ENCODE data around the gene PPTC7.
"Not testable (repeated sequence)": the region's sequence is repeated elsewhere in the genome, so short reads cannot be mapped to it uniquely, and the experiment has no call there.

Gene PPTC7, protein sequence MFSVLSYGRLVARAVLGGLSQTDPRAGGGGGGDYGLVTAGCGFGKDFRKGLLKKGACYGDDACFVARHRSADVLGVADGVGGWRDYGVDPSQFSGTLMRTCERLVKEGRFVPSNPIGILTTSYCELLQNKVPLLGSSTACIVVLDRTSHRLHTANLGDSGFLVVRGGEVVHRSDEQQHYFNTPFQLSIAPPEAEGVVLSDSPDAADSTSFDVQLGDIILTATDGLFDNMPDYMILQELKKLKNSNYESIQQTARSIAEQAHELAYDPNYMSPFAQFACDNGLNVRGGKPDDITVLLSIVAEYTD

DNA sequence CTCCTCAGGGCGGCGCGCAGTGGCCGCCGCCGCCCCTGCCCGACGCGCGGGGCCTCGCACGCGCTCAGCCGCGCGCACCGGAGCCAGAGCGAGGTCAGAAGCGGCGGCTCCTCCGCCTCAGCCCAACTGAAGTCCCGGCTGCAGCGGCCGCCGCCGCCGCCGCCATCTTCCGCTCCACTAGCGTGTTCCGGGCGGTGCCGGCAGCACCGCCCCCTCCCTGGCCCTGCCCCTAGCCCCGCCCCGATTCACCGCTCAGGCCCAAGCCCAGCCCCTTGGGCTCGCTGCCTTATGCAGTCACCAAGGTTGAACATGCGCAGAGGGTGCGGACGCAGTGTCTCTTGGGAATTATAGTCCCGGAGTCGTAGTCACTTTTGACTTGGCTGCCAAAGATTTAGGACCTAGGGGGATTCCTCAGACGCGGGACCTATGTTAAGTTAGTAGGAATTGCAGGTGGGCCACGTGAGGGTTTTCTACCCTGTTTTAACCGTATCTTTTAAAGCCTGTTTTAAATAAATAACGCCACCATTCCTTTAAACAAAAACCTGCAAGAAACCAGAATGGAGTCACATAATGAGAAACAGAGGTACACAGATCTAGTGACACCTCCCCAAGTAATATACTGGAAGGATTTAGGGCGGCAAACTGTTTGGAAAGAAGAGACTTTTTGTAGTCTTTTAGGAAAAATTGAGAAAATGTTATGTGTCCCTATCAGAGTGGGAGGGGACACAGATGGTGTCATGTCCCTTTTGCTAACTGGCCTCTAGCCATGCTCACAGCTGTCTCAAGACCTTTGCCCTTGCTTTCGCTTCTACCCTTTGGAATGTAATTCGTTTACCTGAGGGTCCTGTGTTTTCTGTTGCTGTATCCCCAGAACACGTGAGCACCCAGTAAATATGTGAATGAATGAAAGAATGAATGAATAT, at the start of gene PPTC7:
Gene PPTC7 (minus strand): TSS at position 182 of the 923 bp plus-strand sequence. CDS start 287 bp downstream, outside the sequence.
- DNase-seq (ENCODE audit: low spot score) = peak; percentile 89

DNA sequence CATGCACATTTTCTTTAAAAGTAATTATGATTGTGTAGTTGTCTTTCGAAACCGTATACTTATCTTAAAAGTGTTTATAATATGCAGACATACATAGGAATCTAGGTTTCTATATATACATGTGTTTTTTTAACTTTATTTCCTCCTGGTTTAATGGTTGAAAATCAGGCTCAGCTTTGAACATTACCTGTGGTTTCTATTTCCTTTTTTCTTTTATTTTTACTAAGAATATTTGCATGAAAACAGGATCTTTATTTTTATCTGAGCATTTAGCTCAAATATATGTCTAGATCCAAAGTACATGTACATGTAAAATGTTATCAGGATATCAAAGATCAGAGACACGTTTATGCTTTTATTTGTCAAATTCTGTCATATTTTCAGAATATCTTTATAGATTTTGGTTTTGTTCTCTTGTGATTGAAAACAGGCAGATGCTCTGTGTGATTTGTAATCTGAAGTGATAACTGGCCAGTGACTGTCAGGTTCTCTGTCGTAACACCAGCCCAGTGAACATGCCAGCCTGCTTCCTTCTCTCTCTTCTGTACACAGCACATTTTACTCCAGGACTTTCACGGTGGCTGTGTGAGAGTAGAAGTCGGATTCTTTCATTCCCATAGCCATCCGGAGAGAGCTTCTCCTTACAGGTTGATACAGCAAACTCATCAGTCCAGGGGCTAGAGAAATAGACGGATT, 44.5 kb upstream of the PPTC7 start:
- no peak for DNase-seq (ENCODE audit: low spot score)

DNA sequence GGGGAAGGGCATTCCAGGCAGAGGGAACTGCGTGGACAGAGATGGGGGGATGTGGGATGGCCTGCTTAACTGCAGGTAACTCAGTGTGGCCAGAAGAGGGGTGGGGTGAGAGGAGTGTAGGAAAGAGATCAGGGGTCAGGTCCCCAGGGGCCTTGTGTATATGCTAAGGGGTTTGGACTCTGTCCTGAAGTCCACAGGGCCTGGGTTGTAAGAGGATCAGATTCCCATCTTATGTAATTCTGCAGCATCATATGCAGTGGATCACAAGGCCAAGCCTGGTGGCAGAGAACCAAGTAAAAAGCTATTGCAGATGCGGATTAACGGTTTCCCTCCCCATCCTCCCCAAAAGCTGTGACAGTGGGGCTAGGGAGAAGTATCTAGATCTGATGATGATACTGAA, 39.5 kb upstream of the PPTC7 start:
- no peak for DNase-seq (ENCODE audit: low spot score)

DNA sequence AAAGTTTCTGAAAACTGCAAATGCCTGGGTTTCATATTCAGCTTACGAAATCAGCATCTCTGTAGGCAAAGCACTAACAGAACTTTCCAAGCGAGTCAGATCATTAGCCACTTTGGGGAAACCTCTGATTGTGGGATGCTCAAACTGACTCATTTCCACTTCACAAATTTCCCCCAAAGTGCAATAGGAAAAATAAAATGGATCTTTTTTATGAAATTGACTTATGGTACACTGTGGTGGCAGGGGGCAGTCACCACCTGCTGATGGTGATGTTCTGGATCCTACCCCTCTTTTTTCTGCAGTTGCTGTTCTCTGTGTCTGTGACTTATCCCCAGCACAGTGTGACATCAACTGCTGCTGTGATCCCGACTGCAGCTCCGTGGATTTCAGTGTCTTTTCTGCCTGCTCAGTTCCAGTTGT, 36.4 kb upstream of the PPTC7 start:
- no peak for DNase-seq (ENCODE audit: low spot score)

DNA sequence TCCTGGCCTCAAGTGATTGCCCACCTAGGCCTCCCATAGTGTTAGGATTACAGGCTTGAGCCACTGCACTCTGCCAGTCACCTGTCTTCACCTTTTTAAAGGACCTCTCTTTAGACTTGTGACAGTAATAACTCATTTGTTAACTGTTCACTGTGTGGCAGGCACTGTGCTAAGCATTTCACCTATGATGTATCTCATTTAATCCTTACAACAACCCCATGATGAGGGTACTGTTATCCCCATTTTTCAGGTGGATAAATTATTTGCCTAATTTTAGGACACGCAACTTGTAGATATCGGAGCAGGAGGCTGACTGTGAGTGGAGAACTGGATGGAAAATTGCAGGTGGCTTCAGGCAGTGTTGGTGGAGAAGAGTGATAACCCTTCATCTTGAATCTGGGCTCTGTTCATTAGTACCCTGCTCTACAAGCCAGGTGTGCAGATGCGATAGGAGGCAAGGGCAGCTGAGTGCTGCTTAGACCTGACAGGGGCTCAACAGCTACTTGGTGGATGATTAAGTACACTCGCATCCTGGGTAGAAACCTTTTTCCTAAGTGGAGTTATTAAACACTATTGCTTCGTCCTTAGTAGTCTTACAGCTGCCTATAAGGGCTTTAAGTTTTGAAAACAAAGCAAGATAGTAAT, 33.5 kb upstream of the PPTC7 start:
- DNase-seq (ENCODE audit: low spot score) = no peak

DNA sequence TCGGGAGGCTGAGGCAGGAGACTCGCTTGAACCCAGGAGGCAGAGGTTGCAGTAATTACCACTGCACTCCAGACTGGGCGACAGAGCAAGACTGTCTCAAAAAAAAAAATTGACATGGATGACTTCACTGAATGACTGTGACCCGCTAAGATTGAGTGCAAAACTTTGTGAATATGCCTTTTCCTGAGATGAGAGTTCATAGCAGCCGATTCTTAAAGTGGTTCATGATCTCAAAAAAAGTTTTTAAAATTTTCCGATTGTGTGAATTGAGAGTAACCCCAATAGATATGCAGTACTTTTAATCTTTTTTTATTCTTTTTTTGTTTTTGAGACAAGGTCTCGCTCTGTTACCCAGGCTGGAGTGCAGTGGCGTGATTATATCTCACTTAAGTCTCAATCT, 32.1 kb upstream of the PPTC7 start:
- no peak for DNase-seq (ENCODE audit: low spot score)

DNA sequence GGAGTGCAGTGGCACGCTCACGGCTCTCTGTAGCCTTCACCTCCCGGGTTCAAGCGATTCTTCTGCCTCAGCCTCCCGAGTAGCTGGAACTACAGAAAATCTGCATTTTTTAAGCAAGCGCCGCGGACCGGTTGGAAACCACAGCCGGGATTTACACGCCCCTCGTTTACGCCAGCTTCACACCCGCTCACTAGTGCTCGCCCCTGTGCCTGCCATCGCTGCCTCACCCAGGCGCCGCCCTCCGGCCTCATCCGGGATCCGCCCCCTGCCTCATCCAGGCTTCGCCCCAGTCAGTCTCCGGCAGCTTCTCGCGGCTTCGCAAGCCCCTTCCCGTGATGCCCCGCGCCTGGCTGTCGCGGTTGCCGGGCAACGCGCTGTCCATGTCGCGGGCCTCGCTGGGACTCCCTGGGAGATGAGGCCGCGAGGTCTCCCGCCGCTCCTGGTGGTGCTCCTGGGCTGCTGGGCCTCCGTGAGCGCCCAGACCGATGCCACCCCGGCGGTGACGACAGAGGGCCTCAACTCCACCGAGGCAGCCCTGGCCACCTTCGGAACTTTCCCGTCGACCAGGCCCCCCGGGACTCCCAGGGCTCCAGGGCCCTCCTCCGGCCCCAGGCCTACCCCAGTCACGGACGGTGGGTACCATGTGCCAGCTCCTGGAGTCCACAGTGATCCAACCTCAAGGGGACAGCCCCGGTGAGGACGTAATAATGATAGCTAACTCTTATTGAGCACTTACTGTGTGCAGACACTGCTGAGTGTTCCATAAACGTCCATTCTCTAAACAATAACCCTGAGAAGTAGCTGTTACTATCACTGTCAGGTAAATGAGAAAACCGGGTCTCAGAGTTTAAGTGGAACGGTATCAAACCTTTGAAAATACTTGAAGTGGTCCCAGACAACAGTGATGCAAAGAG, 30.9 kb upstream of the PPTC7 start, which contains the start of gene TCTN1:
Gene TCTN1 (plus strand): TSS at position 359 of the 914 bp plus-strand sequence. CDS start 54 bp downstream, at position 413.
- peak; percentile 92 for DNase-seq (ENCODE audit: low spot score)

DNA sequence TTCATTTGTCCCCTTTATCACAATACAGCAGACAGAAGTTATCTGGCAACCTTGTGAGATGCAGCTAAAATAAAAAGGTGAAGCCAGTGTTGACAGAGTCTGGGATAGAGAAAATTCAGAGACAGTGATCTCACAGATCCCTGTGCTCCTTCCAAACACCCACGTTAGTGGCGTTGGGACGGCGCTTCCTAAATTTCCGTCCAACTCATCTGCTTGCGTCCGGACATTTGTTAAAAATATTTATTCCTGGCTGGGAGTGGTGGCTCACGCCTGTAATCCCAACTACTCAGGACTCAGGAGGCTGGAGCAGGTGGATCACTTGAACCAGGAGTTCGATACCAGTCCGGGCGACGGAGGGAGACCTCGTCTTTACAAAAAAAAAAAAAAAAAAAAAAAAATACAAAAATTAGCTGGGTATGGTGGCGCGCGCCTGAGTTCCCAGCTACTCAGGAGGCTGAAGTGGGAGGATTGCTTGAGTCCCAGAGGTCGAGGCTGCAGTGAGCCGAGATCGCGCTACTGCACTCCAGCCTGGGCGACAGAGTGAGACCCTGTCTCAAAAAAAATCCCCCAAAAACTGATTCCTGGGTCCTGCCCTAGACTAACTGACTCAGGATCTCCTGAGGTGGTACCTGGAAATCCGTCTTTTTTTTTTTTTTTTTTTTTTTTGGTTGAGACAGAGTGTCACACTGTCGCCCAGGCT, 30.1 kb upstream of the PPTC7 start:
- DNase-seq (ENCODE audit: low spot score) = no peak

DNA sequence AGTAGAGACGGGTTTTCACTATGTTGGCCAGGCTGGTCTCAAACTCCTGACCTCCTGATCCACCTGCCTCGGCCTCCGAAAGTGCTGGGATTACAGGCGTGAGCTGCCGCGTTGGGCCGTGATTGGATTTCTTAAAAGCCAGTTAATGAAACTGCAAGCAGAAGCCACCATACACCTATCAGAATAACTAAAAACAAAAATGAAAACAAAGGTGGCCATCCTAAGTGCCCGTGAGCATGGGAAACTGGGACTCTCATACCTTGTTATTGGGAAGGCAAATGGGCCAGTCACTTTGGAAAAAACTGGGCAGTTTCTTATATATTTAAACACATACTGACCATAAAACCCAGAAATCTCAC, 23.1 kb upstream of the PPTC7 start:
- no peak for DNase-seq (ENCODE audit: low spot score)

DNA sequence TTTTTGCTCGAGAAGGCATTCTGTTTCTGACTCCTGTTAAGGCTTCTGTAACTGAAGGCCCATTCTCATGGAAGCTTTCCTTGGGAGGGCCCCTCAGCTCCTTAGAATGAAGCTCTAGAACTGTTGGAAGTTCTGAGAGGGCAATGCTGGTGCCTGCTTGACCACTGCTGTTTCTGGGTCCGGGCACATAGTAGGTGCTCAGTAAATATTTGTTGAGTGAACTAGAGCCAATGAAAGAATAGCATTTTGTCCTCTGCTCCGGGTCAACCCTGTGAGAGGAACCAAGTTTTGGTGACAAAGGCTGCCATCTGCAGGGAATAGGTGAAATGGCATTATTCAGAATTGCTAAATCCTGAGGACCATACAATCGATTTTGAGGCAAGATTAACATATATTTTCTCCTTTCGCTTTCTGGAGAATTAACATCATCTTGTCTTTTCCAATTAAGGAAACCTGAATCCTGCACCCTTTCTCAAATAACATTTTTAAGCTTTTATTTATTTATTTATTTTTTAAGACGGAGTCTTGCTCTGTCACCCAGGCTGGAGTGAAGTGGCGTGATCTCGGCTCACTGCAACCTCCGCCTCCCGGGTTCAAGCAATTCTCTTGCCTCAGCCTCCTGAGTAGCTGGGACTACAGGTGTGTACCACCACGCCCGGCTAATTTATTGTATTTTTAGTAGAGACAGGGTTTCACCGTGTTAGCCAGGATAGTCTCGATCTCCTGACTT, 19.1 kb upstream of the PPTC7 start:
- peak; percentile 66 for DNase-seq (ENCODE audit: low spot score)

DNA sequence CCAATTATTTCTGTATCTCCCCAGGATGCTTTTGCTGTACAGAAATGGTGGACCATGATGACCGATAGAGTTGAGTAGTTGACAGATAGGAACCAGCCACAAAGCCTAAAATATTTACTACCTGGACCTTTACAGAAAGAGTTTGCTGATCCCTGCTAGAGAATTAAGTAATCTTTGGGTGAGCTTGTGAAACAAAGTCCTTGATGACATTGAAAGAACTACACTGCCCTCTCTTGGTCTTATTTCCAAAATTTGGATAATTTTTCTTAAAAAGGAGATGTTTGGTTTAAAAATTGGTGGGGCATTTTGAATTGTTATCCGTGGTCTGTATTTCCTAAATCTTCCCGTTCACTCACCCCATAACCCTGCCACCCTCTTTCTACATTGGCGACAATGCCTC, 17.1 kb upstream of the PPTC7 start:
- DNase-seq (ENCODE audit: low spot score) = no peak

DNA sequence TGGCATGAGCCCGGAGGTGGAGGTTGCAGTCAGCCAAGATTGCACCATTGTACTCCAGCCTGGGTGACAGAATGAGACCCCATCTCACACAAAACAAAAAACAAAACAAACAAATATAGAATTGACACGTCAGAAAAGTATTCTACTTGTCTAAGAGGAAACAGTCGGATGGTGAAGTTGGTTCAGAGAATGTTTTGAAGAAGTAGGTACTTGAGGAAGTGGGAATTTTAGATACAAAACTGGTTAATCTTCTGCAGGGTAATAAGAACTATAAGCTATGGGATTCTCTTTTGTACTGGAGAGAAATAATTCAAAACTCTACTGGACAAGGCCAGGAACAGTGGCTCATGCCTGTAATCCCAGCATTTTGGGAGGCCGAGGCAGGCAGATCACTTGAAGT, 16.2 kb upstream of the PPTC7 start:
- no peak for DNase-seq (ENCODE audit: low spot score)

DNA sequence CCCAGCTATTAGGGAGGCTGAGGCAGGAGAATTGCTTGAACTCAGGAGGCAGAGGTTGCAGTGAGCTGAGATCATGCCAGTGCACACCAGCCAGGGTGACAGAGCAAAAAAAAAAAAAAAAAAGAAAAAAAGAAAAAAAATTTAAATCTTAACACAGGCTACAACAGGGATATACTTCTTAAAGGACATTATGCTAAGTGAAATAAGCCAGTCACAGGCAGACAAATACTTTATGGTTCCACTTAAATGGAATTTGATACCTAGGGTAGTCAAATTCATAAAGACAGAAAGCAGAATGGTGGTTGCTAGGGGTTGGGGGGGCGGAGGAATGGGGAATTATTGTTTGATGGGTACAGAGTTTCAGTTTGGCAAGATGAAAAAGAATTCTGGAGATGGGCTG, 14.8 kb upstream of the PPTC7 start:
- DNase-seq (ENCODE audit: low spot score) = no peak

DNA sequence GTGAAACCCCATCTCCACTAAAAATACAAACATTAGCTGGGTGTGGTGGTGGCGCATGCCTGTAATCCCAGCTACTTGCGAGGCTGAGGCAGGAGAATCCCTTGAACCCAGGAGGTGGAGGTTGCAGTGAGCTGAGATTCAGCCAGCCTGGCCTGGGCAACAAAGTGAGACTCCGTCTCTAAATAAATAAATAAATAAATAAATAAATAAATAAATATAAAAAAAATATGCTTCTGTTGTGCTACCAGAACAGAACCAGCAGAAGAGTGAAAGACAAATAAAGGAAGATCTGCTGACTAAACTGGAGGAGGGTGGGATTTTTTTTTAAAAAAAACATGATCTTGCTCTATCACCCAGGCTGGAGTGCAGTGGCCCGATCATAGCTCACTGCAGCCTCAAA, 9.8 kb upstream of the PPTC7 start:
- not testable (repeated sequence) for DNase-seq (ENCODE audit: low spot score)

DNA sequence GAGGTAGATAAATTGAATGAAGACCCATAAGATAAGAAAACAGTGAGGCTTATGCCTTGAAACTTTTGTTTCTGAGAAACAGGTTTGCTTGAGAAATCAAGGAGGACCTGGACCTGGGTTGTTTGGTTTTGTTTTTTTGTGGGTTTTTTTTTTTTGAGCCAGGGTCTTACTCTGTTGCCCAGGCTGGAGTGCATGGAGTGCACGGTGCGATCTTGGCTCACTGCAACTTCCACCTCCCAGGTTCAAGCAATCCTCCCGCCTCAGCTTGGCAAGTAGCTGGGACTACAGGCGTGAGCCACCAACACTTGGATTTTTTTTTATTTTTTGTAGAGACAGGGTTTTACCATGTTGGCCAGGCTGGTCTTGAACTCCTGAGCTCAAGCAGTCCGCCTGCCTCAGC, 9.0 kb upstream of the PPTC7 start:
- no peak for DNase-seq (ENCODE audit: low spot score)

DNA sequence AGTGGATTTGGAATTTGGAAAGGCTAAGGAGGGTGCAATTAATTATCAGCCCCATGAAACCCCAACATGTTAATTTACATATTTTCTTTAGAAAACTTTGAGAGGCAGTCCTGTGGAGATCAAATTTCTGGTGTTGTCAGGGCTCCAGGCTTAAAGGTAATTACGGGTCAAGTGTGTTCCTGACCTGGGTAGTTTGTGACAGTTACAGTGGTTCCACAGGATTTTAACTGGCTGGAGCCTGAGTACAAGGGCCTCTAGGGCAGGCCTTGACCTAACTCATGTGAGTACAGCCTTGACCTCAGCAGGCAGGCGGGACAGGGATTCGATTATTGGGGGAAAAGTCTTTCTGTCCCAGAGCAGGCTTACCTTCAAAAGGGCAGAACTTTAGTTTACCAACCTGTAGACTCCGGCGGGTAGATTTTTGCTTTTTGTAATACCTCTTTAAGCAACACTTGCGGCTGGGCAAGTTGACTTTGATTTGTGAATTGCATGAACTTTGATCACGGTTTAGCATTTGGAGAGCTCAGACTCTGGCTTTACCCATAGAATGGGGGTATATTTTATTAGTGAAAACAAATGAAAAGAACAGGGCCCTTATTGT, 8.4 kb upstream of the PPTC7 start:
- peak; percentile 54 for DNase-seq (ENCODE audit: low spot score)

DNA sequence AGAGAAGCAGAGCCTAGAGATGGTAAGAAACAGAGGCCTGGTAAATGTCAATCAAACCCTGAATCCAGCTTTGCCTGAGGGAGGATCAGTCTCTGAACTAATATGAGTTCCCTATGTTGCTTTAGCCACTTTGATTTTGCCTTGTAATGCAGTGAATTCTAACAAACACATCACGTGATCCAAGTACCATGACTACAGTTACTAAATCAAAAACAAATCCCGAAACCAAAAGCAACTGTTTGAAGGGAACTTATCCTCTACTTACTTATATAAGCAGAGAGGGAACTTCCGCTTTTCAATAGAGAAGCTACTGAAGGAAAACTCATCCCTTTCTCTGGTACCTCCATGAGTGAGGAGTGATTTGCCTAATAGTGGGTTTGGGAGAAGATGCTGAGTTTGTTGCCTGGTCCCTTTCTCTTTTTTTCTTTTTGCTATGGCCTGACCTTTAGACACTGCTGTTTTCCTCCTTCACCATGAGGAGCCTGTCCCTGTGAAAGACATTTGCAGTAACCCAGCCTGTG, 7.7 kb upstream of the PPTC7 start:
- no peak for DNase-seq (ENCODE audit: low spot score)

DNA sequence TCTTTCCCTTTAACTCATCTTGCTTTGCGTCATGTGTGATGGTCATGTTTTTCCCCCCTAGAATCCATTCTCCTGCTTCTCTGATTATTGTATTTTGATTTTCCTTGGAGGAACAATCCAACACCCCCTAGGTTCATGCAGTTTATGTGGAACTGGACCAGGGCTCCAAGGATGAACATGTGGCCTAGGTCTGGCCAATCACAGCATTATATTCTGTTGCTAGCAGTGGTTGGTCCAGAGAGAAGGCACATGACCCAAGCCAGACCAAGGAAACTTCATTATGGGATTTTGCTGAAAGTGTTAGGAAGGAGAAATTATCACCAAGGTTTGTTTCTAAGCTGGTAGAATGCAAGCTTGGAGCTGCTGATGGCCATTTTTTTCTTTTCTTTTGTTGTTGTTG, 6.9 kb upstream of the PPTC7 start:
- DNase-seq (ENCODE audit: low spot score) = no peak

DNA sequence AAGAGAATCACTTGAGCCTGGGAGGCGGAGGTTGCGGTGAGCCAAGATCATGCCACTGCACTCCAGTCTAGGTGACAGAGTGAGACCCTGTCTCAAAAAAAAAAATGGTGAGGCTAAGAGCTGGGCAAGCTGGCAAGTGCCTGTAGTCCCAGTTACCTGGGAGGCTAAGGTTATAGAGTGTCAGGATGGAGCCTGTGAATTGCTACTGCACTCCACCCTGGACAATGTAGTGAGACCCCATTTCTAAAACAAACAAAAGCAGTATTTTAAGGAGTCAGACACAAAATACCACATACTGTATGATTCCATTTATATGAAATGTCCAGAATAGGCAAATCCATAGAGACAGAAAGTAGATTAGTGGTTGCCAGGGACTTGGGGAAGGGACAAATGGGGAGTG, 4.0 kb upstream of the PPTC7 start:
- not testable (repeated sequence) for DNase-seq (ENCODE audit: low spot score)
